ENCODE measurements around the gene ASRGL1. TPM values are rescaled to one million over a fixed set of nuclear protein-coding genes. Genes with fewer than 3 reads are reported as not detected.
A peak's percentile ranks its signal among the peaks of the same experiment; 100 is the strongest.

The ASRGL1 gene
- total RNA-seq, 1 donor from 2014 or later = 3.2 TPM

DNA sequence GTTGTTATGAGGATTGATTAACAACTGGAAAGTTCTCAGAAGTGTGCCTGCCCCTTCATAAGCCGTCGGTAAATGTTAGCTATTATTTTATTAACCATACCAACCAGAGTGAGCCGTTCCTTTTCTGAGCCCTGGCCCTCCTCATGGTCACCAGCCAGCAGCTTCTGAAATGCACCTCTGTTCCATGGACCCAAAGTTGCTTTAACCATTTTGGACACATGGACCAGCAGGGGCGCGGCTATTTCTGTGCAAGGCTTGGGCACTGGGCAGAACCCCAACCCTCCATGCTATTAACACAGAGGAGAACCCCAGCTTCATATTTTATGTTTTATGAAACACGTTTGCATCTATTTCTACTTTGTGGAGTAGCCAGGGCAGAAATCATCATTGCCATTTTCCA lies 63.0 kb downstream of the ASRGL1 start:
- DNase-seq (ENCODE audit: low read depth) (no peak), FAIRE-seq (no peak)
- H3K79me2 ChIP-seq (ENCODE audit: insufficient read depth, low read length) = no peaks in the 10 kb centered on the region
- Mint-ChIP-seq H3K4me1 (ENCODE audit: low read depth, unreplicated experiment) (peaks cover 10% of the 10 kb centered on the region), H3K9me3 (ENCODE audit: unreplicated experiment) (no peaks in the 10 kb centered on the region), H3K4me3 (ENCODE audit: unreplicated experiment) (no peak overlapping the region), H3K27me3 (ENCODE audit: low read depth, unreplicated experiment) (peaks cover 19% of the 10 kb centered on the region), H3K27ac (ENCODE audit: unreplicated experiment) (no peak overlapping the region), H3K36me3 (ENCODE audit: low read depth, unreplicated experiment) (no peaks in the 10 kb centered on the region)
- H3K4me2 ChIP-seq (ENCODE audit: low read length) = peak overlapping the region; percentile 21
- H4K20me1 ChIP-seq (ENCODE audit: insufficient read depth, low read length) = no peaks in the 10 kb centered on the region
- TF ChIP-seq, protein P1, sequence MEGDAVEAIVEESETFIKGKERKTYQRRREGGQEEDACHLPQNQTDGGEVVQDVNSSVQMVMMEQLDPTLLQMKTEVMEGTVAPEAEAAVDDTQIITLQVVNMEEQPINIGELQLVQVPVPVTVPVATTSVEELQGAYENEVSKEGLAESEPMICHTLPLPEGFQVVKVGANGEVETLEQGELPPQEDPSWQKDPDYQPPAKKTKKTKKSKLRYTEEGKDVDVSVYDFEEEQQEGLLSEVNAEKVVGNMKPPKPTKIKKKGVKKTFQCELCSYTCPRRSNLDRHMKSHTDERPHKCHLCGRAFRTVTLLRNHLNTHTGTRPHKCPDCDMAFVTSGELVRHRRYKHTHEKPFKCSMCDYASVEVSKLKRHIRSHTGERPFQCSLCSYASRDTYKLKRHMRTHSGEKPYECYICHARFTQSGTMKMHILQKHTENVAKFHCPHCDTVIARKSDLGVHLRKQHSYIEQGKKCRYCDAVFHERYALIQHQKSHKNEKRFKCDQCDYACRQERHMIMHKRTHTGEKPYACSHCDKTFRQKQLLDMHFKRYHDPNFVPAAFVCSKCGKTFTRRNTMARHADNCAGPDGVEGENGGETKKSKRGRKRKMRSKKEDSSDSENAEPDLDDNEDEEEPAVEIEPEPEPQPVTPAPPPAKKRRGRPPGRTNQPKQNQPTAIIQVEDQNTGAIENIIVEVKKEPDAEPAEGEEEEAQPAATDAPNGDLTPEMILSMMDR (IDR thresholded peaks at IDR 0.05; ENCODE audit: insufficient read depth, low read depth, low read length) = no peak
- TF ChIP-seq EZH2 (IDR thresholded peaks at IDR 0.05; ENCODE audit: insufficient read depth, low read length) = no peak
- no peaks in the 10 kb centered on the region for H3K9me3 ChIP-seq (ENCODE audit: insufficient read depth, low read depth, low read length)
- H3K36me3 ChIP-seq (ENCODE audit: insufficient read depth, low read length) = no peaks in the 10 kb centered on the region
- H3K27ac ChIP-seq (ENCODE audit: low read depth, low read length) = no peak overlapping the region
- H3K4me1 ChIP-seq (ENCODE audit: insufficient read depth, low read length) = peaks cover 16% of the 10 kb centered on the region
- H3K27me3 ChIP-seq (ENCODE audit: insufficient read depth, low read length) = no peaks in the 10 kb centered on the region
- peak overlapping the region; percentile 16 for H2AFZ ChIP-seq (ENCODE audit: low read depth, low read length)
- H3K4me3 ChIP-seq (ENCODE audit: insufficient read depth, low read depth, low read length) = no peak overlapping the region
- H3K9ac ChIP-seq (ENCODE audit: low read length) = no peak overlapping the region

DNA sequence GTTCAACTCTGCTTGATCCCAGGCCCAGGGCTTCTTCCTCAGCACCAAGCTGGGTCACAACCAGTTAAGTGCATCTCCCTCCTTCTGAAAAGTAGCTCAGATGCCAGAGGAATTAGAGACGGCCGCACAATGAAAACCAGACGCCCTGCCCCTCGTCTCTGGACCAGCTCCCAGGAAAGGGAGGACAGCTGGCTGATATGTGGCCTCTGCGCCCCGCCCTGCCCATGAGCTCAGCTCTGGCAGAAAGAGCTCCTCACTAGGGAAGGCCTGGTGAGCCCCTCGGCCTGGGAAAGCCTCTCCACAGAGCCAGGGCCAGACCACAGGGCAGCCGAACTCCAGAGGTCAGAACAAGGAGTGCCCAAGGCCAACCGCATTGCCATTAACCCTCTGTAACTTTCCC lies 63.5 kb downstream of the ASRGL1 start:
- FAIRE-seq = no peak
- no peak overlapping the region for H3K27ac Mint-ChIP-seq (ENCODE audit: unreplicated experiment)
- H3K9ac ChIP-seq (ENCODE audit: low read length) = no peak overlapping the region
- H3K9me3 ChIP-seq (ENCODE audit: insufficient read depth, low read depth, low read length) = no peaks in the 10 kb centered on the region
- no peak for TF ChIP-seq EZH2 (IDR thresholded peaks at IDR 0.05; ENCODE audit: insufficient read depth, low read length)
- TF ChIP-seq, protein P1 (IDR thresholded peaks at IDR 0.05; ENCODE audit: insufficient read depth, low read depth, low read length) = no peak
- peaks cover 19% of the 10 kb centered on the region for H3K27me3 Mint-ChIP-seq (ENCODE audit: low read depth, unreplicated experiment)
- no peak overlapping the region for H3K27ac ChIP-seq (ENCODE audit: low read depth, low read length)
- H3K4me2 ChIP-seq (ENCODE audit: low read length) = peak overlapping the region; percentile 21
- no peaks in the 10 kb centered on the region for H3K36me3 Mint-ChIP-seq (ENCODE audit: low read depth, unreplicated experiment)
- H3K4me3 Mint-ChIP-seq (ENCODE audit: unreplicated experiment) = no peak overlapping the region
- H3K4me3 ChIP-seq (ENCODE audit: insufficient read depth, low read depth, low read length) = no peak overlapping the region
- H2AFZ ChIP-seq (ENCODE audit: low read depth, low read length) = peak overlapping the region; percentile 16
- H3K36me3 ChIP-seq (ENCODE audit: insufficient read depth, low read length) = no peaks in the 10 kb centered on the region
- no peaks in the 10 kb centered on the region for H3K79me2 ChIP-seq (ENCODE audit: insufficient read depth, low read length)
- peaks cover 10% of the 10 kb centered on the region for H3K4me1 Mint-ChIP-seq (ENCODE audit: low read depth, unreplicated experiment)
- no peaks in the 10 kb centered on the region for H3K9me3 Mint-ChIP-seq (ENCODE audit: unreplicated experiment)
- peaks cover 14% of the 10 kb centered on the region for H3K4me1 ChIP-seq (ENCODE audit: insufficient read depth, low read length)
- DNase-seq (ENCODE audit: low read depth) = peak; percentile 85
- H4K20me1 ChIP-seq (ENCODE audit: insufficient read depth, low read length) = no peaks in the 10 kb centered on the region
- H3K27me3 ChIP-seq (ENCODE audit: insufficient read depth, low read length) = no peaks in the 10 kb centered on the region

DNA sequence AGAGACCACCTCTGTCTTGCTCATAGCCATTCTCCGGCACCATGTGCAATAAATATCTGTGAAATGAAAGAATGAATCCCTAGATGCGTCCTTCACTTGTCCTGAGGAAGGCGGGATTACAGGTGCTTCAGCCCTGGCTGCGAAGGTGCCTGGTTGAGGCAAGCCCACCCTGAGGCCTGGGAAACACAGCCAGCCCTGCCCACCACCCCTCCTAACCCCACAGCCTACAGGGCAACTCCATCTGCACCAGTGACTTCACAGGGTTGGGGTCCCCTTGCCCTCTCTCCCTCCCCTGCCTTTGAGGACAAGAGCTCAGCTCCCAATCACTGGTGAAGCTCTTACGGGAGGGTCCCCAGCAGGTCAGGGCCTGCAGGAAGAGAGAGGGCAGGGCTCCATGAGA lies 64.1 kb downstream of the ASRGL1 start:
- H3K4me1 Mint-ChIP-seq (ENCODE audit: low read depth, unreplicated experiment) = peaks cover 10% of the 10 kb centered on the region
- no peak overlapping the region for H3K27ac Mint-ChIP-seq (ENCODE audit: unreplicated experiment)
- H3K9me3 Mint-ChIP-seq (ENCODE audit: unreplicated experiment) = no peaks in the 10 kb centered on the region
- Histone ChIP-seq H2AFZ (ENCODE audit: low read depth, low read length) (no peak overlapping the region), H3K27ac (ENCODE audit: low read depth, low read length) (no peak overlapping the region), H3K36me3 (ENCODE audit: insufficient read depth, low read length) (no peaks in the 10 kb centered on the region), H3K4me3 (ENCODE audit: insufficient read depth, low read depth, low read length) (no peak overlapping the region), H3K79me2 (ENCODE audit: insufficient read depth, low read length) (no peaks in the 10 kb centered on the region), H3K4me2 (ENCODE audit: low read length) (peak overlapping the region; percentile 21), H3K4me1 (ENCODE audit: insufficient read depth, low read length) (peaks cover 14% of the 10 kb centered on the region), H3K9ac (ENCODE audit: low read length) (no peak overlapping the region), H3K9me3 (ENCODE audit: insufficient read depth, low read depth, low read length) (no peaks in the 10 kb centered on the region), H4K20me1 (ENCODE audit: insufficient read depth, low read length) (no peaks in the 10 kb centered on the region), H3K27me3 (ENCODE audit: insufficient read depth, low read length) (no peaks in the 10 kb centered on the region)
- H3K4me3 Mint-ChIP-seq (ENCODE audit: unreplicated experiment) = no peak overlapping the region
- DNase-seq (ENCODE audit: low read depth) (no peak), FAIRE-seq (no peak)
- TF ChIP-seq EZH2 (IDR thresholded peaks at IDR 0.05; ENCODE audit: insufficient read depth, low read length) = no peak
- TF ChIP-seq, protein P1 (IDR thresholded peaks at IDR 0.05; ENCODE audit: insufficient read depth, low read depth, low read length) = no peak
- H3K36me3 Mint-ChIP-seq (ENCODE audit: low read depth, unreplicated experiment) = no peaks in the 10 kb centered on the region
- peaks cover 19% of the 10 kb centered on the region for H3K27me3 Mint-ChIP-seq (ENCODE audit: low read depth, unreplicated experiment)

All from astrocyte (in vitro differentiated cells and primary cell).